Left kidney (tissue), 8 donors: ENCODE results near the gene TMEM19. TPM values are rescaled to one million over a fixed set of nuclear protein-coding genes. Genes with fewer than 3 reads are reported as not detected.

Experiments used
- DNase-seq: peaks from one replicate; pipeline ENCODE4 v3.0.0-alpha.2; 2013
- long read RNA-seq, 8 donors: transcript quantifications; one replicate each; lab custom pipeline, GENCODE V29; 2026
- polyA plus RNA-seq: library from polyadenylated mRNA; unstranded; fragments of 120-200 nt; gene quantifications from one replicate; pipeline ENCODE4 v1.2.1, GENCODE V29; 2013; ENCODE audit not compliant: insufficient read length

The TMEM19 gene
- polyA plus RNA-seq: 40.0 TPM
- long read RNA-seq, donor 1, full-length matches to known transcripts: 8 of 8 reads
- long read RNA-seq, donor 1, partial matches to known transcripts: 0 of 8 reads
- long read RNA-seq, donor 1, other reads (novel, unspliced or antisense): 0 of 8 reads
- long read RNA-seq, donor 2, full-length matches to known transcripts: 6 of 6 reads
- long read RNA-seq, donor 2, partial matches to known transcripts: 0 of 6 reads
- long read RNA-seq, donor 2, other reads (novel, unspliced or antisense): 0 of 6 reads
- long read RNA-seq, donor 3, full-length matches to known transcripts: 5 of 11 reads
- long read RNA-seq, donor 3, partial matches to known transcripts: 6 of 11 reads
- long read RNA-seq, donor 3, other reads (novel, unspliced or antisense): 0 of 11 reads
- long read RNA-seq, donor 4: 0 reads
- long read RNA-seq, donor 5, full-length matches to known transcripts: 11 of 35 reads
- long read RNA-seq, donor 5, partial matches to known transcripts: 24 of 35 reads
- long read RNA-seq, donor 5, other reads (novel, unspliced or antisense): 0 of 35 reads
- long read RNA-seq, donor 6, full-length matches to known transcripts: 11 of 11 reads
- long read RNA-seq, donor 6, partial matches to known transcripts: 0 of 11 reads
- long read RNA-seq, donor 6, other reads (novel, unspliced or antisense): 0 of 11 reads
- long read RNA-seq, donor 7, full-length matches to known transcripts: 15 of 15 reads
- long read RNA-seq, donor 7, partial matches to known transcripts: 0 of 15 reads
- long read RNA-seq, donor 7, other reads (novel, unspliced or antisense): 0 of 15 reads
- long read RNA-seq, donor 8, full-length matches to known transcripts: 5 of 5 reads
- long read RNA-seq, donor 8, partial matches to known transcripts: 0 of 5 reads
- long read RNA-seq, donor 8, other reads (novel, unspliced or antisense): 0 of 5 reads

GRCh38 chr12:71685914-71686657, at the start of gene TMEM19:
TMEM19 (plus strand) TSS chr12:71686082; CDS start chr12:71686681, 599 bp downstream.
- DNase-seq: peak; percentile 85

GRCh38 chr12:71636704-71637115, 49.2 kb upstream of the TMEM19 start:
- DNase-seq: peak; percentile 67

GRCh38 chr12:71638499-71638898, 47.4 kb upstream of the TMEM19 start:
- DNase-seq: no peak

- no peak for DNase-seq
Observed at GRCh38 chr12:71639341-71639760, 46.5 kb upstream of the TMEM19 start.

- no peak for DNase-seq
Observed at GRCh38 chr12:71640316-71640715, 45.6 kb upstream of the TMEM19 start.

- no peak for DNase-seq
Observed at GRCh38 chr12:71641390-71641789, 44.5 kb upstream of the TMEM19 start.

- no peak for DNase-seq
Observed at GRCh38 chr12:71642264-71642663, 43.6 kb upstream of the TMEM19 start.

GRCh38 chr12:71645268-71645667, 40.6 kb upstream of the TMEM19 start:
- DNase-seq: no peak

GRCh38 chr12:71646512-71646911, 39.4 kb upstream of the TMEM19 start:
- DNase-seq: no peak

GRCh38 chr12:71648537-71648936, 37.3 kb upstream of the TMEM19 start:
- DNase-seq: no peak

GRCh38 chr12:71649401-71649800, 36.5 kb upstream of the TMEM19 start:
- DNase-seq: no peak

- DNase-seq: no peak
Observed at GRCh38 chr12:71652656-71653055, 33.2 kb upstream of the TMEM19 start.

GRCh38 chr12:71653137-71653536, 32.7 kb upstream of the TMEM19 start:
- no peak for DNase-seq

GRCh38 chr12:71654200-71654599, 31.7 kb upstream of the TMEM19 start:
- no peak for DNase-seq

GRCh38 chr12:71655495-71655894, 30.4 kb upstream of the TMEM19 start:
- DNase-seq: no peak

- no peak for DNase-seq
Observed at GRCh38 chr12:71655907-71656306, 30.0 kb upstream of the TMEM19 start.

GRCh38 chr12:71656740-71657139, 29.1 kb upstream of the TMEM19 start:
- no peak for DNase-seq

GRCh38 chr12:71661977-71662530, 23.8 kb upstream of the TMEM19 start:
- peak; percentile 6 for DNase-seq

GRCh38 chr12:71662849-71663560, 22.9 kb upstream of the TMEM19 start:
- DNase-seq: peak; percentile 53

- DNase-seq: peak; percentile 99
Observed at GRCh38 chr12:71663561-71664410, 22.1 kb upstream of the TMEM19 start, which contains the start of the genes THAP2 and ZFC3H1. THAP2 (plus strand) TSS chr12:71664301; CDS start chr12:71664510, 209 bp downstream. ZFC3H1 (minus strand) TSS chr12:71663848; CDS start chr12:71663610, 238 bp downstream.
